Neural cell (in vitro differentiated cells): ENCODE data around the gene TMPRSS11E. TPM values are rescaled to one million over a fixed set of nuclear protein-coding genes. Genes with fewer than 3 reads are reported as not detected.

Source experiments
- H2AFZ ChIP-seq: fragments of 200-600, 300-800 bp; sonication (generic), shearing (Covaris generic); 2 replicates; pipeline ENCODE4 v1.6.0; 2014; ENCODE audit warnings: low read depth, mild to moderate bottlenecking, antibody characterized with exemption, low read length, moderate library complexity
- H3F3A ChIP-seq: fragments of 200-600 bp; shearing (Covaris generic); 2 replicates; pipeline ENCODE4 v1.6.1; 2016; ENCODE audit warnings: mild to moderate bottlenecking, moderate library complexity, mixed read lengths, antibody characterized with exemption, low read length; ENCODE audit not compliant: insufficient read depth, poor library complexity, severe bottlenecking
- H3K27ac ChIP-seq: fragments of 200-600, 300-800 bp; sonication (generic), shearing (Covaris generic); 2 replicates; pipeline ENCODE4 v1.5.1; 2014; ENCODE audit warnings: mild to moderate bottlenecking, low read length, moderate library complexity
- H3K27me3 ChIP-seq: fragments of 300-800, 200-600 bp; sonication (generic), shearing (Covaris generic); 2 replicates; pipeline ENCODE4 v1.6.0; 2014; ENCODE audit warnings: mild to moderate bottlenecking, low read depth, low read length, moderate library complexity; ENCODE audit not compliant: insufficient read depth
- H3K36me3 ChIP-seq: fragments of 300-800, 200-600 bp; sonication (generic), shearing (Covaris generic); 2 replicates; pipeline ENCODE4 v1.5.1; 2014; ENCODE audit warnings: mild to moderate bottlenecking, antibody characterized with exemption, low read length, moderate library complexity; ENCODE audit not compliant: insufficient read depth
- H3K4me2 ChIP-seq: fragments of 300-800, 200-600 bp; sonication (generic), shearing (Covaris generic); 2 replicates; pipeline ENCODE4 v1.6.0; 2014; ENCODE audit warnings: mild to moderate bottlenecking, low read length
- H3K4me3 ChIP-seq: fragments of 300-800, 200-600 bp; sonication (generic), shearing (Covaris generic); 2 replicates; pipeline ENCODE4 v1.5.1; 2014; ENCODE audit warnings: mild to moderate bottlenecking, low read length, moderate library complexity
- H3K79me2 ChIP-seq: fragments of 200-600 bp; shearing (Covaris generic); replicated peaks from 2 replicates; pipeline ENCODE4 v1.6.0; 2014; ENCODE audit warnings: mild to moderate bottlenecking, low read length, moderate library complexity; ENCODE audit not compliant: insufficient read depth
- H3K9ac ChIP-seq: fragments of 300-800, 200-600 bp; sonication (generic), shearing (Covaris generic); 2 replicates; pipeline ENCODE4 v1.6.1; 2016; ENCODE audit warnings: mild to moderate bottlenecking, low read length, mixed read lengths
- H3K9me2 ChIP-seq: fragments of 200-600 bp; shearing (Covaris generic); 2 replicates; pipeline ENCODE4 v1.6.1; 2016; ENCODE audit warnings: mild to moderate bottlenecking, low read length, mixed read lengths; ENCODE audit not compliant: insufficient read depth
- H3K9me3 ChIP-seq: fragments of 200-600, 300-800 bp; sonication (generic), shearing (Covaris generic); 2 replicates; pipeline ENCODE4 v1.6.1; 2016; ENCODE audit warnings: mild to moderate bottlenecking, mixed run types, low read length, moderate library complexity, mixed read lengths
- H4K20me1 ChIP-seq: fragments of 200-600 bp; shearing (Covaris generic); 2 replicates; pipeline ENCODE4 v1.6.1; 2016; ENCODE audit warnings: mild to moderate bottlenecking, mixed run types; ENCODE audit not compliant: insufficient read depth
- EP300 ChIP-seq: fragments of 450-650 bp; conservative IDR thresholded peaks from 2 replicates; pipeline ENCODE4 v1.6.1; 2014; ENCODE audit warnings: antibody characterized with exemption, mild to moderate bottlenecking, moderate library complexity; ENCODE audit not compliant: poor library complexity, severe bottlenecking
- EZH2 ChIP-seq: fragments of 200-600, 300-800 bp; shearing (Covaris generic), sonication (generic); IDR thresholded peaks from 2 replicates; pipeline ENCODE4 v1.6.1; 2014; ENCODE audit warnings: antibody characterized with exemption, low read length, borderline replicate concordance, mild to moderate bottlenecking; ENCODE audit not compliant: insufficient read depth, poor library complexity, severe bottlenecking
- MXI1 ChIP-seq: fragments of 450-650 bp; conservative IDR thresholded peaks from 2 replicates; pipeline ENCODE4 v1.6.1; 2014; ENCODE audit warnings: antibody characterized with exemption, mild to moderate bottlenecking; ENCODE audit not compliant: poor library complexity, severe bottlenecking
- POLR2AphosphoS5 ChIP-seq: IDR thresholded peaks from 2 replicates; pipeline ENCODE4 v1.6.1; 2012
- RAD21 ChIP-seq: fragments of 450-650 bp; conservative IDR thresholded peaks from 2 replicates; pipeline ENCODE4 v1.6.1; 2014; ENCODE audit warnings: antibody characterized with exemption, mild to moderate bottlenecking, moderate library complexity
- SMC3 ChIP-seq: fragments of 450-650 bp; conservative IDR thresholded peaks from 2 replicates; pipeline ENCODE4 v1.6.1; 2014; ENCODE audit warnings: antibody characterized with exemption, mild to moderate bottlenecking, moderate library complexity; ENCODE audit not compliant: poor library complexity
- TAF1 ChIP-seq: IDR thresholded peaks from 2 replicates; pipeline ENCODE4 v1.6.1; 2012; ENCODE audit warnings: low read depth
- polyA plus RNA-seq: library from polyadenylated mRNA; depleted of rRNA; stranded (reverse); fragments of >200 nt; gene quantifications from 2 replicates; pipeline ENCODE4 v1.2.3, GENCODE V29; 2014
- TF ChIP-seq, protein P1 (sequence below): IDR thresholded peaks from 2 replicates; pipeline ENCODE4 v1.6.1; 2012; ENCODE audit warnings: borderline replicate concordance
- TF ChIP-seq, protein P2 (sequence below): fragments of 450-650 bp; IDR thresholded peaks from 2 replicates; pipeline ENCODE4 v1.5.1; 2014; ENCODE audit warnings: antibody characterized with exemption, mild to moderate bottlenecking, moderate library complexity; ENCODE audit not compliant: poor library complexity, severe bottlenecking

Gene TMPRSS11E
- polyA plus RNA-seq, 1 donor from 2014 or later: not detected

DNA sequence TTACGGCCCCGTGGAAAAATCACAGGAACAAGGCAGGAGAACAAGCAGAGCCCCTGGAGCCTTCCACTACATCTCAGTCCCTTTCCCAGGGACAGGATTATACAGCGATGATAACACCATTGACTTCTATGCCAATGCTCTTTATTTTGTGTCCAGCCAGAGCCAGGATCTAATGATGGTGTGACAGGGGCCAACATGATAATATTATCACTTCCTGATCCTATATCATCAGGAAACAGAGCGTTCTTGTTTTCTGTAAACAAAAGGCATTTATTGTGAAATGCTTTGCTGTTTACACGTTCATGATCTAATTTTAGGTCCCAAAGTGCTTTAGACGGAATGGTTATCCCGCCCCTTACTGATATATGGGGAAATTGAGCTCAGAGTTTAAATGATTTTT lies 12.8 kb downstream of the TMPRSS11E start:
- no peaks in the 10 kb centered on the region for H3K27me3 ChIP-seq
- no peaks in the 10 kb centered on the region for H3K79me2 ChIP-seq
- H2AFZ ChIP-seq: no peak overlapping the region
- no peaks in the 10 kb centered on the region for H4K20me1 ChIP-seq
- no peaks in the 10 kb centered on the region for H3K9me2 ChIP-seq
- no peaks in the 10 kb centered on the region for H3K9me3 ChIP-seq
- H3K4me3 ChIP-seq: no peak overlapping the region
- H3K4me2 ChIP-seq: no peak overlapping the region
- H3F3A ChIP-seq: no peaks in the 10 kb centered on the region
- H3K9ac ChIP-seq: no peak overlapping the region
- no peak overlapping the region for H3K27ac ChIP-seq
- H3K36me3 ChIP-seq: no peaks in the 10 kb centered on the region
- TF ChIP-seq RAD21: no peak
- TF ChIP-seq POLR2AphosphoS5: no peak
- TF ChIP-seq EZH2: no peak
- TF ChIP-seq MXI1: no peak
- TF ChIP-seq, protein P1, sequence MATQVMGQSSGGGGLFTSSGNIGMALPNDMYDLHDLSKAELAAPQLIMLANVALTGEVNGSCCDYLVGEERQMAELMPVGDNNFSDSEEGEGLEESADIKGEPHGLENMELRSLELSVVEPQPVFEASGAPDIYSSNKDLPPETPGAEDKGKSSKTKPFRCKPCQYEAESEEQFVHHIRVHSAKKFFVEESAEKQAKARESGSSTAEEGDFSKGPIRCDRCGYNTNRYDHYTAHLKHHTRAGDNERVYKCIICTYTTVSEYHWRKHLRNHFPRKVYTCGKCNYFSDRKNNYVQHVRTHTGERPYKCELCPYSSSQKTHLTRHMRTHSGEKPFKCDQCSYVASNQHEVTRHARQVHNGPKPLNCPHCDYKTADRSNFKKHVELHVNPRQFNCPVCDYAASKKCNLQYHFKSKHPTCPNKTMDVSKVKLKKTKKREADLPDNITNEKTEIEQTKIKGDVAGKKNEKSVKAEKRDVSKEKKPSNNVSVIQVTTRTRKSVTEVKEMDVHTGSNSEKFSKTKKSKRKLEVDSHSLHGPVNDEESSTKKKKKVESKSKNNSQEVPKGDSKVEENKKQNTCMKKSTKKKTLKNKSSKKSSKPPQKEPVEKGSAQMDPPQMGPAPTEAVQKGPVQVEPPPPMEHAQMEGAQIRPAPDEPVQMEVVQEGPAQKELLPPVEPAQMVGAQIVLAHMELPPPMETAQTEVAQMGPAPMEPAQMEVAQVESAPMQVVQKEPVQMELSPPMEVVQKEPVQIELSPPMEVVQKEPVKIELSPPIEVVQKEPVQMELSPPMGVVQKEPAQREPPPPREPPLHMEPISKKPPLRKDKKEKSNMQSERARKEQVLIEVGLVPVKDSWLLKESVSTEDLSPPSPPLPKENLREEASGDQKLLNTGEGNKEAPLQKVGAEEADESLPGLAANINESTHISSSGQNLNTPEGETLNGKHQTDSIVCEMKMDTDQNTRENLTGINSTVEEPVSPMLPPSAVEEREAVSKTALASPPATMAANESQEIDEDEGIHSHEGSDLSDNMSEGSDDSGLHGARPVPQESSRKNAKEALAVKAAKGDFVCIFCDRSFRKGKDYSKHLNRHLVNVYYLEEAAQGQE: no peak
- TF ChIP-seq TAF1: no peak
- no peak for TF ChIP-seq EP300
- TF ChIP-seq, protein P2, sequence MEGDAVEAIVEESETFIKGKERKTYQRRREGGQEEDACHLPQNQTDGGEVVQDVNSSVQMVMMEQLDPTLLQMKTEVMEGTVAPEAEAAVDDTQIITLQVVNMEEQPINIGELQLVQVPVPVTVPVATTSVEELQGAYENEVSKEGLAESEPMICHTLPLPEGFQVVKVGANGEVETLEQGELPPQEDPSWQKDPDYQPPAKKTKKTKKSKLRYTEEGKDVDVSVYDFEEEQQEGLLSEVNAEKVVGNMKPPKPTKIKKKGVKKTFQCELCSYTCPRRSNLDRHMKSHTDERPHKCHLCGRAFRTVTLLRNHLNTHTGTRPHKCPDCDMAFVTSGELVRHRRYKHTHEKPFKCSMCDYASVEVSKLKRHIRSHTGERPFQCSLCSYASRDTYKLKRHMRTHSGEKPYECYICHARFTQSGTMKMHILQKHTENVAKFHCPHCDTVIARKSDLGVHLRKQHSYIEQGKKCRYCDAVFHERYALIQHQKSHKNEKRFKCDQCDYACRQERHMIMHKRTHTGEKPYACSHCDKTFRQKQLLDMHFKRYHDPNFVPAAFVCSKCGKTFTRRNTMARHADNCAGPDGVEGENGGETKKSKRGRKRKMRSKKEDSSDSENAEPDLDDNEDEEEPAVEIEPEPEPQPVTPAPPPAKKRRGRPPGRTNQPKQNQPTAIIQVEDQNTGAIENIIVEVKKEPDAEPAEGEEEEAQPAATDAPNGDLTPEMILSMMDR: no peak
- no peak for TF ChIP-seq SMC3

DNA sequence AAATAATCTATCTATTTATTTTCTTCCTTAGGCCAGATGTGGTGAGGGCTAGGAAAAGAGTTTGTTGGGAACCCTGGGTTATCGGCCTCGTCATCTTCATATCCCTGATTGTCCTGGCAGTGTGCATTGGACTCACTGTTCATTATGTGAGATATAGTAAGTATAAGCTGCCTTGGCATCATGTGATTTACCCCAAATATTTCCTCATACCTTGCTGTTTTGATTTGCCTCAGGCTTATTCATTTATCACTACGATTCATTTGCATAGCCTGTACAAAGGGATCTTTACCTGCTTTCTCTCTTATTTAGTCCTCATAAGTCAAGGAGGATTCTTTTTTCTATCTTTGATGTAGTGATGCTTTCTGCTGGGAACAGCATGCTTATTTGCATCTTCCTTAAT lies 14.5 kb downstream of the TMPRSS11E start:
- no peak overlapping the region for H3K4me2 ChIP-seq
- H4K20me1 ChIP-seq: no peaks in the 10 kb centered on the region
- no peak overlapping the region for H2AFZ ChIP-seq
- H3F3A ChIP-seq: no peaks in the 10 kb centered on the region
- TF ChIP-seq POLR2AphosphoS5: no peak
- TF ChIP-seq, protein P2: no peak
- no peak for TF ChIP-seq EZH2
- TF ChIP-seq TAF1: no peak
- no peak for TF ChIP-seq MXI1
- no peak for TF ChIP-seq EP300
- TF ChIP-seq, protein P1: no peak
- no peak for TF ChIP-seq RAD21
- no peak for TF ChIP-seq SMC3
- H3K9ac ChIP-seq: no peak overlapping the region
- H3K9me3 ChIP-seq: no peaks in the 10 kb centered on the region
- H3K36me3 ChIP-seq: no peaks in the 10 kb centered on the region
- no peak overlapping the region for H3K4me3 ChIP-seq
- H3K27ac ChIP-seq: no peak overlapping the region
- H3K27me3 ChIP-seq: no peaks in the 10 kb centered on the region
- H3K79me2 ChIP-seq: no peaks in the 10 kb centered on the region
- no peaks in the 10 kb centered on the region for H3K9me2 ChIP-seq
